IMR-90 (cell line): ENCODE data around the gene LUZP4.

Experiments used
- CEBPB ChIP-seq: IDR thresholded peaks from 2 replicates; pipeline ENCODE4 v1.6.1; 2012; ENCODE audit warnings: low read depth, low read length, improper control_type of control experiment
- CHD1 ChIP-seq: IDR thresholded peaks from 2 replicates; pipeline ENCODE4 v1.6.1; 2012; ENCODE audit warnings: low read depth, low read length, improper control_type of control experiment
- CTCF ChIP-seq: conservative IDR thresholded peaks from 2 replicates; pipeline ENCODE4 v1.5.1; 2012; ENCODE audit warnings: mild to moderate bottlenecking, low read depth, low read length, improper control_type of control experiment
- FOS ChIP-seq: fragments of 150-350 bp; IDR thresholded peaks from 2 replicates; pipeline ENCODE4 v1.6.1; 2016; ENCODE audit warnings: low read depth, low read length
- MAFK ChIP-seq: IDR thresholded peaks from 2 replicates; pipeline ENCODE4 v1.6.1; 2012; ENCODE audit warnings: low read depth, low read length, improper control_type of control experiment
- MAZ ChIP-seq: IDR thresholded peaks from 2 replicates; pipeline ENCODE4 v1.6.1; 2012; ENCODE audit warnings: low read depth, mild to moderate bottlenecking, low read length, improper control_type of control experiment, moderate library complexity, borderline replicate concordance
- MXI1 ChIP-seq: IDR thresholded peaks from 2 replicates; pipeline ENCODE4 v1.6.1; 2012; ENCODE audit warnings: low read depth, mild to moderate bottlenecking, low read length, moderate library complexity, borderline replicate concordance
- POLR2A ChIP-seq: IDR thresholded peaks from 2 replicates; pipeline ENCODE4 v1.6.1; 2012; ENCODE audit warnings: mild to moderate bottlenecking, low read depth, low read length
- RAD21 ChIP-seq: IDR thresholded peaks from 2 replicates; pipeline ENCODE4 v1.6.1; 2012; ENCODE audit warnings: low read length, improper control_type of control experiment
- RCOR1 ChIP-seq: IDR thresholded peaks from 2 replicates; pipeline ENCODE4 v1.6.1; 2012; ENCODE audit warnings: mild to moderate bottlenecking, low read length, improper control_type of control experiment; ENCODE audit not compliant: insufficient replicate concordance
- RFX5 ChIP-seq: IDR thresholded peaks from 2 replicates; pipeline ENCODE4 v1.8.0; 2012; ENCODE audit warnings: low read depth, mild to moderate bottlenecking, low read length, moderate library complexity
- SMC3 ChIP-seq: fragments of 150-350 bp; IDR thresholded peaks from 2 replicates; pipeline ENCODE4 v1.6.1; 2016; ENCODE audit warnings: low read depth, mild to moderate bottlenecking, antibody characterized with exemption, low read length, moderate library complexity
- USF2 ChIP-seq: fragments of 150-350 bp; IDR thresholded peaks from 2 replicates; pipeline ENCODE4 v1.6.1; 2017; ENCODE audit warnings: mild to moderate bottlenecking, antibody characterized with exemption, low read length, low read depth

GRCh38 chrX:115284877-115285276 is 4.6 kb upstream of the LUZP4 start:
- peak; percentile 36 for TF ChIP-seq CTCF
- no peak for TF ChIP-seq POLR2A
- no peak for TF ChIP-seq FOS
- no peak for TF ChIP-seq RFX5
- no peak for TF ChIP-seq MXI1
- peak; percentile 40 for TF ChIP-seq RAD21
- TF ChIP-seq MAZ = no peak
- no peak for TF ChIP-seq SMC3
- TF ChIP-seq MAFK = no peak
- TF ChIP-seq CHD1 = no peak
- TF ChIP-seq USF2 = no peak
- TF ChIP-seq RCOR1 = no peak
- TF ChIP-seq CEBPB = no peak
